Measurements from ENCODE around the gene UBAP2L.

- no peak for TF ChIP-seq CTCF (IDR thresholded peaks at IDR 0.05; ENCODE audit: insufficient read depth, low read depth, low read length)
- TF ChIP-seq EZH2 (IDR thresholded peaks at IDR 0.05; ENCODE audit: insufficient read depth, low read length): no peak
Measured at GRCh38 chr1:154171223-154171583, 49.6 kb upstream of the UBAP2L start.
